GM19239 (cell line): ENCODE results near the gene MSRB1.
"Not testable (repeated sequence)": the region's sequence is repeated elsewhere in the genome, so short reads cannot be mapped to it uniquely, and the experiment has no call there.

Experiments used
- DNase-seq: peaks from one replicate; pipeline ENCODE4 v3.0.0; 2011; ENCODE audit warnings: low spot score; ENCODE audit not compliant: insufficient read length
- FAIRE-seq: peaks from 2 replicates; lab custom pipeline; 2011; peaks lifted over from hg19 to GRCh38; lab: Jason Lieb, UNC

The MSRB1 gene

GRCh38 chr16:1906055-1906845, 36.7 kb downstream of the MSRB1 start:
- FAIRE-seq = no peak
- no peak for DNase-seq

GRCh38 chr16:1903845-1904840, 38.9 kb downstream of the MSRB1 start:
- DNase-seq (no peak), FAIRE-seq (no peak)

- FAIRE-seq (no peak), DNase-seq (no peak)
Measured at GRCh38 chr16:1903220-1903574, 39.8 kb downstream of the MSRB1 start.

- FAIRE-seq (no peak), DNase-seq (no peak)
Measured at GRCh38 chr16:1902547-1903219, 40.3 kb downstream of the MSRB1 start.

GRCh38 chr16:1900452-1900774, 42.6 kb downstream of the MSRB1 start:
- FAIRE-seq = no peak
- DNase-seq = no peak

GRCh38 chr16:1899641-1900451, 43.2 kb downstream of the MSRB1 start:
- FAIRE-seq = no peak
- no peak for DNase-seq

GRCh38 chr16:1897692-1898091, 45.3 kb downstream of the MSRB1 start:
- not testable (repeated sequence) for DNase-seq, FAIRE-seq

GRCh38 chr16:1895949-1896675, 46.9 kb downstream of the MSRB1 start:
- no peak for FAIRE-seq
- DNase-seq = no peak

GRCh38 chr16:1895068-1895467, 47.9 kb downstream of the MSRB1 start:
- FAIRE-seq = no peak
- no peak for DNase-seq

GRCh38 chr16:1890708-1891050, 52.3 kb downstream of the MSRB1 start:
- FAIRE-seq (no peak), DNase-seq (no peak)

GRCh38 chr16:1890024-1890707, 52.8 kb downstream of the MSRB1 start:
- DNase-seq (no peak), FAIRE-seq (no peak)
